GM19035 (cell line): Measurements from ENCODE around the gene NHSL2.
A peak's percentile ranks its signal among the peaks of the same experiment; 100 is the strongest.

Experiments used
- ATAC-seq: cut with Tn5 transposase; IDR thresholded peaks from one replicate; pipeline ENCODE4 v1.9.1; 2021; ENCODE audit not compliant: unreplicated experiment

NHSL2 gene

DNA sequence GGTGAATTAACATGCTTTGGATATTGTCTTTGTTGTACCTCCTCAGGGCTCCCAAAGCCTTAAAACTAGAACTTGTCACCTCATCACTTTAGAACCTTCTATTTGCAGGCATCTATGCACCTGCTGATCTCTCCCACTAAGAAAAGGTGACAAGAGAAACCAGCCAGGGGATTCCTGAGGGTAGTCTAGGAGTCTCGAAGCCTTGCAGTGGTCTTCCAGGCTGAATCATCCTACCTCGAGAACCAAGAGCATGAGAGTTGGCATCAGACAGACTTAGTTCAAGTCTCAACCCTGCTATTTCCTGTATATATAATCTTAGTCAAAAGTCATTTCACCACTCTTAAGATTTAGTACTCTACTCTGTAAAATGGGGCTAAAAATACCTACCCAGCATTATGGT is 191.5 kb downstream of the NHSL2 start:
- no peak for ATAC-seq

DNA sequence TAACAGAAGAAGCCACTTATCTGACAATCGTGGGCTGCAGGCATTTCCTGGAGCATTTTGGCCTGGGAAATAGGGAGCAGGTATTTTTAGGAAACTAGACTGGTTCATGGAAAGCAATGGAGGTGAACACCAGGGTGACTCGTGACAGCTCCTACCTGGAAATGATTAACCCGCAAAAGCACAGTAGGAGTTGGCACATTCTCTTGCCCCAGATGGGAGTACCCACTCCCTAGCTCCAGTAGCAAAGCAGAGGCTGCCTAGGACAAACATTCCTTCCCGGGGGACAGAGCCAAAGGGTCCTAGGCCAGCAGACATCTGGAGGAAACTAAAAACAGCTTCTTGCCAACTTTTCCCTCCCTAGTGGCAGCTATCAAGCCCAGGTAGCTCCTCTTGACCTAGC is 192.1 kb downstream of the NHSL2 start:
- no peak for ATAC-seq

DNA sequence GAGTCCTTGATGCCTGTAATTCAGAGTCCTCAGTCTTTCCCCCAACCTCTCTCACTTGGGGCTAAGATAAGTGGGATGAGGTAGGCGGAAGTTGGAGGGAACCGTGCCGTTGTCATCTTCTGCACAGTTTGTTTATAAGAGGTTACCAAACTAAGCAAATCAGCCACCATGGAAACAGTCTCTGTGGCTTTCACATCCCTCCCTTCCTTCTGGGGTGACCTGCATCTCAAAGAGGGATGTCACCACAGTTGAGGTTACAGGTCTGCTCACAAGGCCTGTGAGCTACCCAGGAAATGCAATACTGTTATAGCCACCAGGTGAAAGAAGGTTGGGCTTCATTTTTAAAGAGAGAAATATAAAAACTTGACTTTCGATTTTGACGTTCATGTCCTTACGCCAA is 194.8 kb downstream of the NHSL2 start:
- ATAC-seq, result peak; percentile 64

DNA sequence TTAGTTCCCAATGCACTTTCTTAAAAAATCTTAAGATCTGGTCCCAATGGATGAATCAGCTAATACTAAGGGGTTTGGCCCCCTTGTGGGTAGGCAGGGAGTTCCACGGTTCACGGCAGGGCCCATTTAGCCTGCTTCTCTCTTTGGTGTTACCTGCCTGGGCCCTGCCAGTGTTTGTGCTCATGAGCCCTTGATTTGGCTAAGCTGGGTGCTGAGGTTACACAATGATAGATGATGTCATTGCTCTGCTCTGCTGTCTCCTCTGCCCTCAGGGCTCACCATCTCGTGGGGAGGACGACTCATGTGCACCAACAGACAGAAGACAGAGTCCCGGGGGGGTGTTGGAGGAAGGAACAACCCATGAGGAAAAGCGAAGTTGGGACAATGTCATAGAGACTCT is 196.7 kb downstream of the NHSL2 start:
- ATAC-seq, result no peak

DNA sequence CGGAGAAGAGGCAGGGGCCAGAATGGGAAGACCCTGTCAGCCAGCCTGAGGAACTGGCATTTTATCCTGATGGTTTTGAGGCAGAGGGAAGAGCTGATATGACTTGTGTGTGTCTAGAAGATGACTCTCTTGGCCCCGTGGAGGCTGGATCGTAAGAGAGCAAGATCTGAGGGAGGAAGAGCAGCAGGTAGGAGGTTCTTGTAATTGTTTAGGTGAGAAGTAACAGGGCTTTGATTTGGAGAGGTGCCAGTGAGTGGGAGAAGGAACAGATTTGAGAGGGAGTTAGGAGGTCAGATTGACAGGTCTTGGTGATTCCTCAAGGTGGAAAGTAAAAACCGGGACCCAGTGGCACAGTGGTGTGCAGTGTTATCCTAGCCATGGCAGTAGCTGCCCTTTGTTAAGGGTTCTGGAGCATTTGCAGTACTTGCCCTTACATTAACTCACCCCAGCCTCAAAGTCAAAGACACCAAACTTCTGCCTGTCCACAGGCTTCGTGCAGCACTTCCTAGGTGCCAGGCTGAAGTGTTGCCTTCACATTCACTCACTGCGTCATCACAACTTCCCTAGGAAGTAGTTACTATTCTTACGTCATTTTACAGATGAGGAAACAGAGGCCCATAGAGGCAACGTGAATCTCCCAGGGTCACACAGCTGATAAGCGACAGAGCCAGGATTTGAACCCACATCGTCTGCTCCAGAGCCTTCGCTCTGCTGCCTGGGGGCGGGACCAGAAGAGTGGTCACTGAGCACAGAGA is 197.4 kb downstream of the NHSL2 start:
- ATAC-seq, result no peak

DNA sequence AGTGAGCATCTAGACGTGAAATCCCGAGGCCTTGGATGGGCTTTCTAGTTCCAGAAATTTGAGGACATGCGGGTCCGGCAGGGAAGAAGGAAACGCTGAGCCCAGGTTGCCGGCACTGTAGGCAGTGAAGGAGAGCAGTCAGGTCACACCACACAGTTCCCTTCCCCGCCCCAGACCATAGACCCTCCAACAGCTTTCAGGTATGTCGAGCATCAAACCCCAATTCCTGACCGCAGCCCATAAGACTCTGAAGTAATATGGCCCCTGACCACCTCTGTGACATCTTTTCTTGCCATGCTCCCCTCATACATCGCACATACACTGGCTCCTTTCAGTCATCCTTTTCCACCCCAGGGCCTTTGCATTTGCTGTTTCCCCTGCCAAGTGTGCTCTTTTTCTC is 198.0 kb downstream of the NHSL2 start:
- no peak for ATAC-seq

DNA sequence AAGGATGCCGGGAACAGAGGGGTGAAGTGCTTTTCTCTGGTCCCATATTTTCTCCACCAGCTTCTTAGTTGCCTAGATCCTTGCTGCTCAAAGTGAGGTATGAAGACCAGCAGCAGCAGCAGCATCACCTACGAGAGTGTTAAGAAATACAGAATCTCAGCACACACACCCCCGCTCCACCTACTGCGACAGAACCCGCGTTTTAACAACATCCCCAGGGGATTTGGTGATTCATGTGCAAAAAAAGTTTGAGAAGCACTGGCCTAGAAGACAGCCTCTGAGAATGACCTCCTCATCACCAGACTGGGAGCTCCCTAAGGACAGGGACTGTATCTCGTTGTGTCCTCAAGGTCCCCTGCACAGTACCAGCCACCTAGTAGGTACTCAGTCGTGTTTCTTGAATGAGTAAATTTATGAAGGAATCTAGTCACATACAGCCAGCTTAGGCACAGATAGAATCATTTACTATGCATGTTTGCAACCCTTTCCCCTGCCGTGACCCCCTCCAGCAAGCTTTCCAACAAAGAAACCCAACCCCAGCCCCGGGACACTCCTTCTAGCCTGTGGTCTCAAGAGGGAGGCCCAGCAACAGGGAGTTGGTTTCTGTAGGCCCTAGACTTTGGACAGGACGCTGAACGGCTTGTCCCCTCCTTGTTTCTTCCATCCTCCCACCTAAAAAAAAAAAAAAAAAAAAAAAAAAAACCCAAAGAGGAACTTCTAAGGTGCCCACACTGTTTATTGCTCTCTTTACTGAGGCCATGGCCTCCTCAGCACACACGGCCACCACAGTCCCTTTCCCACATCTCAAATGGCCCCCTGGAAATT is 199.6 kb downstream of the NHSL2 start:
- no peak for ATAC-seq

DNA sequence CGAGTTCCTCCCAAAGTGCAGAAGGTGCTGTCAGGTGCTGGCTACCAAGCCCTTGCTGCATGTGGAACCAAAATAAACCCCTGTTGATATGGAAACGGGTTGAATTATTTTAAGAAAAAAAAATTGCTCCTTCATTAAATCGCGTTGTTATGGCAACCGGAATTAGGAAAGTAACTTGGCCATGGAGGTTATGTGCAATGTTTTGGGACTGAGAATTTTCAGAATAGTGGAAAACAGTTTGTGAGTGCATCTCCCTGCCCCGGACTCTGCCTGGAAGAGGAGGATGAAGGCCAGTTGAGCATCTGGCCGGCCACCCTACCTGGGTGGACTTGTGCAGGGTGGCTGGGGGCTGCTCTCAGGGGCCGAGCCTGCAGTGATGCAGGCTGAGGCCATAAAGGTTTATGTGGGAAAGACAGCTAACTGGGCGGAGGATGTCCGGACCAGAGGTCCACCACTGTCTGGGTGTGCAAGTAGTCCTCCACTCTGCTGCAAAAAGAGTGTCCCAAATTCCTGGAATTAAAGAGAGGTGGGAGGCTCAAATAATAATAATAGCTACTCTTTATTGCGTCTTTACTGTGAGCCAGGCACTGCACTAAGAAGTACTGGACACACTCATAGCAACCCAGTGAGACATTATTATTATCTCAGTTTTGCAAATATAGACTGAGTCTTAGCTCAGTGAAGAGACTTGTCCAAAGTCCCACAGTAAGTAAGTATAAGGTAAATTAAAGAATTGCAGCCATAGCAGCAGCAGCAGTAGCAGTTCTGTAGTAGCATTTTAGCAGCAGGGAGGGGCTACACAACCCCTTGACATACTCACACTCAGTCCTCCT is 200.4 kb downstream of the NHSL2 start:
- no peak for ATAC-seq

DNA sequence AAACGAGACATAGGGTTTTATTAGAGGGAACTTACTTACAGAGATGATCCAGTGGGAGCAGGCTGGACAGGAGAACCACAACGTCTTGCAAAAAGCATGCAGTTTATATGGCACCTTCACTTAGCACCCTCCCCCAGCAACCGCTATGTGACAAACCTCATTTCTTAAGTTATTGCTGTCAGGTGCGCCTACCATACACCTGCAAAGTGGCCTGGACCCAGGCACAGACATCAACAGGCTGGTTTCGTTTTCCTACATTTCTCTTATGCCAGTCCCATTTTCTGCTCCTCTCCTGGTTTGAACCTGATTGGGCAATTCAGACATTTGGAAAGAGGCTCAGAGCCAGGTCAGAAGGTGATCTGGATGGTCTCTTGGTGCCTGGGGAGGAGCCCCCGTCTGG is 202.8 kb downstream of the NHSL2 start:
- no peak for ATAC-seq

DNA sequence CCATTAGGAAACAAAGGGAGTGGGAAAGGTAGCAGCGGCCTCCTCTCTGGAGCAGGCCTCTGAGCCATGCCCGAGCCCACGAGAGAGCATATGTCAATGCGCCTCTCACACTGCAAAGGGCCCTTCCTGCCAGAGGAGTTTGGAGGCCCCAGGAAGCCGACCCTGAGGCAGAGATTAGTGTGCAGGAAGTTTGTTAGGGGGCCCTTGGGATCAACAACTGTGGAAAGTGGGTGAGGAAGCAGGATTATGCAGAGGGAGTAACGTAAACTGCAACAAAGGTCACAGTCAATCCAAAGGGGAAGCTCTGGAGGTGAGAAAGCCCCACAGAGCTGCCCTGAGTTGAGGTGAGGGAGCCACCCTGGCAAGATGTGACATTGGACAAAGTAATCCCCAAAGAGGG is 203.7 kb downstream of the NHSL2 start:
- ATAC-seq, result no peak

DNA sequence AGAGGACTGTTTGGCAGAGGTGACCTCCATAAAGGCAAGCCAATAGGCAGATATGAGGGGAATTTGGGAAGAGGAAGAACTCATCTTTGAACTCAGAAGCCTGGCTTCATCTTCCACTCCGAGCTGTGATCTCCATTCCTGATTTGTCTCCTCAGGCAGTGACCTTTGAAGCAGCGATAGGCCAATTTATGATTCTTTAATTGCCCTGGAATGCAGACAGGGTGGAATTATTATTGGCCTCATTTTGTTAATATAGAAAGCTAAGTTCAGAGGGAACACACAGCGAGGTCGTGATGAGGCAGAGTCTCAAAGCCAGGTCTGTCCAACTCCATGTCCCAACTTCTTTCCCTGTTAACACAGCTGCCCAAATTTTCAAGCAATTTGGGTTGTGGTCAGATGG is 204.2 kb downstream of the NHSL2 start:
- no peak for ATAC-seq

DNA sequence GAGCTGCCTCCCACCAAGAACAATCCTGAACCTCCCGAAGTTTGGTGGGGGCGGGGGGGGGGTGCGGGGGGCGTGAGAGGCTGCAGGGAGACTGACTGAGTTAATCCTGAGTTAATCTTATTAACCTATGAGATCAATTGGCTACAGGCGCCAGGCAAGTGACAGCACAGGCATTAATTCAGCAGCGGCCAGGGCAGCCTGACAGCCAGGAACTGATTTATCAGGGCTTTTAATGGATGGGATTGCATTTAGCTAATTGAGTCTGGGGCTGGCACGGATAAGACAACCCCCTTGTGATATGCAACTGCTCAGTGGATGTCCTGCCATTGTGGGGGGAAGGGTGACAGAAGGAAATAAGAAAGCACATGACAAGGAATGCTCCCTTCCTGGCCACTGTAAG is 204.7 kb downstream of the NHSL2 start:
- no peak for ATAC-seq

DNA sequence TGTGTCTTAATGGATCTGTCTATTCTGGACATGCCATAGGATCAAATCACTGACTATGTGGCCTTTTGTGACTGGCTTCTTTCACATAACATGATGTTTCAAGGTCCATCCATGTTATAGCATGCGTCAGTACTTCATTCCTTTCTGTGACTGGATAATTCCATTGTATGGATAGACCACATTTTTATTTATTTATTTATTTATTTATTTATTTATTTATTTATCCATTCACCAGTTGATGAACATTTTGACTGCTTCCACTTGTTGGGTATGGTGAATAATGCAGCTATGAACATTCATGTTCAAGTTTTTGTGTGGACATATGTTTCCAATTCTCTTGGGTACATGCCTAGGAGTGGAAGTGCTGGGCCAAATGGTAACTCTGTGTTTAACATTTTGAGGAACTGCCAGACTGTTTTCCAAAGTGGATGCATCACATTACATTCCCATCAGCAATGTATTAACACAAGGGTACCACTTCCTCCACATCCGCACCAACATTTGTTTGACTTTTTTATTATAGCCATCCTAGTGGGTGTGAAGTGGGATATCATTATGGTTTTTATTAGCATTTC is 207.1 kb downstream of the NHSL2 start:
- no peak for ATAC-seq

DNA sequence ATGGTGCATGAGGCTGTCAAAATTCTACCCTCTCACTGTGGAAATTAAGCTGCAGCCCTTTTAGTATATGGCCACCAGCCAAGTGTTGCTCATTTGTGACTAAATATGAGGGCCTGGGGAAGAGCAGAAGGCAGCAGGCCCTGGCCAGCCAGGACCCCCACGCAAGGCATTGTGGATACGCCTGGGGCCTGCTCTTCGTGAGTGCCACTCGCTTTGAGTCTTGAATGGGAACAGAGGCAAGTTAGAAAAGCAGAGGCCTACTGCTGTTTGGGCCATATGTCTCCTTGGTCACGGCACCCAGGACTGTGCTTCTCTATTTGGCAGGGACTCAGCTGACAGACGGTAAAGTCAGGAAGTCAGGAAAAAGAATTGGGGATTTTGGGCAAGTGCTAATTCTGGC is 210.2 kb downstream of the NHSL2 start:
- no peak for ATAC-seq

DNA sequence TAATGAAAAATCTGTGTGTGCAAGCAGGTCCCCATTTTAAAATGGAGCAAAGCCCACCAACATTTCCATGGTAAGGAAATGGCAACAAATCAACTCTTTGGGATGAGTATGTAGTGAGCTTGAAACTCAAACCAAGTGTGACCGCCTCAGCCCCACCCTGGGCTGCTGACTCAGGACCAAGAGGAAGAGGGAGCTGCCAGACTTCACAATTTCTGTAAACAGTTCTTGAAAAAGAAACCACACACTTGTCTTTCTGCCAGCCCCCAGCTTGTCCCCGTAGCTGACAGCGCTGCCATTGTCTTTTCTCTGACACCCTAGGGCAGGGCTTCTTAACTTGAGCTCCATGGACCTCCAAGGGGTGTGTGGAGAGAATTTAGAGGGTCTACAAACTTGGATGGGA is 210.7 kb downstream of the NHSL2 start:
- ATAC-seq, result no peak

DNA sequence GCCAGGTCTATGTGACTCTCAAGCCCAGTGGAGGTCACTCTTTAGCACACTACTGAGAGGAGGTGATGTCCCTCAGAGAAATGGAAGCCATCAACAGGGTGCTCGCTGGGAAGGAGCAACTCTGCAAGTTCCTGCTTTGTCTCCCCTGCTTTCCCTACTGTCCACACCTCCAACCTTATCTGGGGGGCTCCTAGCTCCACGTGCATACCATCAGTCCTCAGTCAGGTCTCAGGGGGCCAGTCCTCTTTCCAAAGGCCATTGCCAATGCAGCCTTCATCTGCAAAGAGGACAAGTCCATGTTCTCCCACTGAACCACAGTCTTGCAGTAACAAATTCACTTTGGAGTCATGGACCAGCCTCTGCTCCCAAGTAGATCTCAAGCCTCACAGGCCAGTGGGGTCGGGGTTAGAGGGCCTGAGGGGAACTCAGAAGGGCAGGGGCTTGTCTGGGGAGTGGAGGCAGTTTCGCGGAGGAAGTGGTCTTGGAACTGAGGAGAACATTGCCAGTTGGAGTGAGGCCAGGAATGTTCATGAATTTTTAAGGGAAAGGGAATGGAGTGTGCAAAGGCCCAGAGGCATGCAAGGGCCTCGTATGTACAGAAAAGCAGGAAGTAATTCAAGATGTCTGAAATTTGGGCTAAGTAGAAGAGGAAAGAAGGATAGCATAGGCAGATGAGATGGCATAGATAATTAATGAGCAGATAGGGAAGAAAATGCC is 212.1 kb downstream of the NHSL2 start:
- ATAC-seq, result no peak

DNA sequence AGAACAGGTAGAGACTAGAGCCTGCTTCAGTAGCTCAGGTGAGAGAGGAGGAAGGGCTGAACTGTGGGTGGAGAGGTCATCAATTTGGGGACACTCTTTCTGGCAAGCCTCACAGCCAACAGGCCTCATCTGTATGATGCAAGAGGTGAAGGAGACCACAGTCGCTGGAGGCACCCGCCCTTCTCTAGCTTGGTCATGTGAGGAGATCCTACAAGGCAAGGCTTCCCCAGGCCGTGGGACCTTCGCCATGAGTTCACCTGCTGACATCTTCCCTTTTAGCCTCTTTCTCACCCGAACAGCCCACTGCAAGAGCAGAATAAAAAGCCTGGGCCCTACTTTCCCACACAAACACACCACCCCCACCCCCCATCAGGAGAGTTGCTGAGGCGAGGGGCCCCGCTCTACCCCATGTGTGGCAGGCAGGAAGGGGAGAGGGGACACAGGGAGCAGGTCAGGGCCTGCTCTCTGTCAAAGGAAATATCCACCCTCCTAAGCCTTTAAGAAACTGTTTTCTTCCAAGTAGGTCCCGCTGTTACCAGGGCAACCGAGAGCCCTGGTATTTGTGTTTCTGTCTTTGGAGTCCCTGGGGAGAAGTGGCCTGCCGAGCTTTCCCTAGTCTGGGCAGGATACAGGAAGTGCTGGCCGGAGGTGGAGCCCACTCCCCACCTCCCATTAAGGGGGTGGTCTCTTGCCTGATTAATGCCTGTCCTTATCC is 213.0 kb downstream of the NHSL2 start:
- no peak for ATAC-seq

DNA sequence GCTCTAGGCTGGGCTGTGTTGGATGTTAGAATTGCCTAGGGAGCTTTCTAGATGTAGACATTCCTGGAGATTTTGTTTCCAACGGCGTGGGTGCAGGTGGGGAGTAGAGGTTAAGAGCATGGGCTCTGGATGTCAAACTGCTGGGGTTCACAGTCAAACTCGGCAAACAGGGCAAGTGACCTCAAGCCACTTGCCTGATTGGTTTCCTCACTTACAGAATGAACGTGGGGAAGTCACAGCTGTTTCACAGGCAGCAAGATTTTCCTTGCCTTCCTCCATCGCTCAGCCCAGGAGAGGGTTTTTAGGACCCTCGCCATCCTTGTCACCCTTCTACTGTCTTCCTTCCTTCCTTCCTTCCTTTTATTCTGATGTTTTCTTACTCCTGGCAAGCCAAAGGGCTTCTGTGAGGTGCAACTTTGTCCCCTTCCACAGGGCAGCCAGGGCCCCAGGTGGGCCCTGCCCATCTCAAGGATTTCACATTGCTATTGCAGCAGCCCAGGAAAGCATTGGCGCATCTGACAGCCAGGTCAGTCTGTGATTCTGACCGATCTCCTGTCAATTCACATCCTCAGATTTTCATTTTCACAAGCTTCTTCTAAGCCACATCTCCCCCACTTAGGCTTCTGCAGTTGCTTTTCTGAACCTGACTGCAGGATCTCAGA is 214.0 kb downstream of the NHSL2 start:
- ATAC-seq, result no peak

DNA sequence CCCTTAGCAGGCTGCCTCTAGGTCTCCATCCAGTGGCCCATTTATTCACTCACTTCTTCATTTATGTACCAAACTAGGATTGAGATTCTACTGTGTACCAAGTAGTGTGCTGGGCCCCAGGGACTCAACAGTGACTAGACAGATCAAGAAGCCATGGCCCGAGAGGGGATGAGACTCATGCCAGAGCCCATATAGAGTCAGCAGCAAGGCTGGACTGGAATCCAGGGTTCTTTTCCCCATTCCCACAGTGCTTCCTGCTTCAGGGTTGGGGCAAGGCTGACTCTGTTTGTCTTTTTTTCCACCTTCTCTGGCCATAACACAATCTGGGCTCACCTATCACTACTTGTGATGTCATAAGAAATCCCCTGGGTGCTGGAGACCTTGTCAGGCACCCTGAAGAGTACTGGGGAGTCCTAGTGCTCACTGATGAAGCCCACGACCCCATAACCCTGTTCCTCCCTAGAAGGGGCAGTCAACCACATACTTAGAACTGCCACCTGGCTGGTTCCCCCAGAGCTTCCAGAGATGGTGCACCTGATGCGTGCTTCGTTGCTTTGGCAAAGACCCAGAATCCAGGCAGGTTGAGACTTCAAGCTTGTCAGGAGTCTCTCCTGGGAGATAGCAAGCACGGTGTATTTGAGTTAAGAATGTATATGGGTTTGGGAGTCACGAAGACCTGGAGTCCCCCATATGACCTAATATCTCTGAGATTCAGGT is 214.8 kb downstream of the NHSL2 start:
- ATAC-seq, result no peak
